ENCODE results near the gene TTYH1.
"Not testable (repeated sequence)": the region's sequence is repeated elsewhere in the genome, so short reads cannot be mapped to it uniquely, and the experiment has no call there.

Gene TTYH1

DNA sequence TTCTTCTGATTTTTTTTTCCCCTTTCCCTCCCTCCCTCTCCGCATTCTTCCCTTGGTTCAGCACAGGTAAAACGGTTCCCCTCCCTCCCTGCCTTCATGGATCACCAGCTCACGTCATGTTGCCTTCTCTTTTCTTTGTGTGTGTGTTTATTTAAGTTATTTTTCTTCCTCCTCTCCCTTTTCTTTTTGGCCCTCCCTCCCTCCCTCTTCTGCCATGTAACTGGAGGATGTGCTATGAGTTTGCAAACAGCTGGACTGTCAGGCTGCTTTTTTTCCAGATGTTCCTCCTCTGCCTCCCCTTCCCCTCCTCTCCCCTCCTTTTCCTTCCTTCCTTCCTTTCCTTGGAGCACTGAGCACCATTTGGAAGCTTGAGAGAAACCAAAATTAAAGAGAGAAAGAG, 46.3 kb downstream of the TTYH1 start:
- DNase-seq = no peak

DNA sequence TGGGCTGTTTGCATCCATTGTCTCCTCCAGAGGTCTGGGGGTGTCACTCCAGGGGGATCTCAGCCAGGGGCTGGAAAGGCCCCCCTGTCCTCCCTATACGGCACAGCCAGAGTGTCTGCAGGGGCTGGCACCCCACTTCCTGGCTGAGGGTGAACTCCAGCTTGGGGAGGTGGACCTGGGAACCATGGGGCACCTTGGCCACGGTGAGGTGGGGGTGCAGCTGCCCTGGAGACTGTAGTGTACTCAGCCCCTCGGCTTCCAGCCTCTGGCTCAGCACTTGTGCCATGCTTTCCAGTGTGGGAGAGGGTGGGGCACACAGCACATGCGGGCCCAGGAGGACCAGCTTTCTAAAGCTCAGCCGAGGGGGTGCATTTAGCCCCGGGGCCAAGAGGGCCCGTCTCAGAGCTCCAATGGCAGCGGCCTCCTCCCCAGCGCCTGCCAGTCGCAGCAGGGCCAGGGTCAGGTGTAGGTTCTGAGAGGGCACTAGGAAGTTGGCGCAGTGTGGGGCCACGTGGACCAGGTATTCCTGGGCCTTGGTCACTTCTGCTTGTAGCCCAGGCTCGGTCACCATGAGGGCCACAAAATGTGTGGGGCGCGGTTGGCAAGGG, 46.9 kb downstream of the TTYH1 start:
- DNase-seq = no peak

DNA sequence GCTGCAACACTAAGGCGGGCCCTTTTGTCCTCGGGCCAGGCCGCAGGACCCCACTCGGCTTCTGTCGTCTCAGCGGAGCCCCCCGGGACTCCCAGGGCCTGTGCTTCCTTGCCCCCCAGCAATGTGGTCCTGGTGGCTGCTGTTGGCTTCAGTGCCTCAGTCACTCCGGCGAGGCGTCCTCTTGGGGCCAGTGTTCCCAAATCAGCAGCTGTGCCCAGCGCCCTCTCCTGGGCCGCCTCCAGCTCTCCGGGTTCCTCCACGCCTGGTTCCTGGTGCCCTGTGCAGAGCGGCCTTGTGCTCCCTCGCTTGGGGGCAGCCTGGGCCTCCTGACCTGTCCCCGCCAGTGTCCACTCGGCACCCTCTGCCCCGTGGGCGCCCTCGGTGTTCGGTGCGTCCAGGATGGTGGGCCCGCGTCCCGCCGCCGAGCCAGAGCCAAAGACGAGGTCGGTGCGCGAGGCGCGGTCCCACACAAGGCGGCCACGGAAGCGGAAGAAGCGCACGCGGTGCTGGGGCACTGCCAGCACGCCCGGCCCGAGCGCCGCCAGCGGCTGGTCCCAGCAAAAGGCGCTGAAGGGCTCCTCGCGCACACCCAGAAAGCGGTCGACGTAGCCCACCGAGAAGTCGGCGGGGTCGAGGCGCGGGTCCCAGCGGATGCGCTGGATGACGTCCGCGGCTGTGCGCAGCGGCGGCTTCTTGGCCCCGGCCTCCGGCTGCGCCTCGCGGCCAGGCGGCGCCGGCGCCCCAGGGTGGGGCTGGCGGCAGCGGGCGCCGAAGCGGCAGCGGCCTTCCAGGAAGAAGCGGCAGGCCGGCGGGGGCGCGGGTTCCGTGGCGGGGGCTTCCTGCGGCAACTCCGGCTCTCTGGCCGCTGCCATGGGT, 47.6 kb downstream of the TTYH1 start:
- peak; percentile 22 for DNase-seq

DNA sequence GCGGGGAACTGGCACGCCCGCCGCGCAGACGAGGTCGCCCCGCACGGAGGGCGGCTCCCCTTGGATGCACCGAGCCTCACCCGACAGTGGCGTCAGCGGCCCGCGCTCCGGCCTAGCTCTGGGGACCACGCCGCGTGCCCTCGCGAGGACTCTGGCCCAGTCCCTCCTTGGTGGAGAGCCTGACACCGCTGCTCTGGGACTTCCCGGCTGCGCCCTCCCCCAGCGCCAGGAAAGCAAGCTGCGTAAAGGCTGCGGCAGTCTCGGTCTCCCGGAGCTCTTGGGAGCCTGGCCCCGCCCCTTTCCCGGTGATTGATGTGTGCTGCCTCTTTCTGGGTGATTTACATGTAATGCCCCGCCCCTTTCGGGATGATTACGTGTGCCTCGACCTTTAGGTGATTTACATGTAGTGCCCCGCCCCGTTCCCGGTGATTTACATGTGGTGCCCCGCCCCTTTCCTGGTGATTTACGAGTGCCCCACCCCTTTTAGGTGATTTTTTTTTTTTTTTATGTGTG, 48.3 kb downstream of the TTYH1 start, which contains the start of gene LENG9:
Gene LENG9, minus strand, starts transcription at position 248 of the 513 bp plus-strand sequence. CDS start 252 bp downstream, outside the sequence.
- peak; percentile 92 for DNase-seq

DNA sequence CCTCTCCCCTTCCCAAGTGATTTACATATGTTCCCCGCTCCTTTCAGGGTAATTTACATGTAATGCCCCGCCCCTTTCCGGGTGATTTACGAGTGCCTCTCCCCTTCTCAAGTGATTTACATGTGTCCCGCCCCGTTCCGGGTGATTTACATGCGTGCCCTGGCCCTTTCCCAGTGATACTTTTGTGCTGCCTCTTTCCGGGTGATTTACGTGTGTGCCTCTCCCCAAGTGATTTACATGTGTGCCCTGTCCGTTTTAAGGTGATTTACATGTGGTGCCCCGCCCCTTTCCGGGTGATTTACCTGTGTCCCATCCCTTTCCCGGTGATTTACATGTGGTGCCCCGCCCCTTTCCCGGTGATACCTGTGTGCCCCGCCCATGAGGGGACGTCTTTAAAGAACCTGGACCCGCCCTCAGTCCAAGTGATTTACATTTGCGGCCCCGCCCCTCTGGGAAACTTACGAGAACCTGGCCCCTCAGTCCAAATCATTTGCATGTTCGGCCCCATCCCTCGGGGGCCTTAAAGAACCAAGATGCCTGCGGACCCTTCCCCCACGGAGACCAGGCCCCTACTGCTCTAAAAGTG, 48.9 kb downstream of the TTYH1 start:
- DNase-seq = peak; percentile 78

DNA sequence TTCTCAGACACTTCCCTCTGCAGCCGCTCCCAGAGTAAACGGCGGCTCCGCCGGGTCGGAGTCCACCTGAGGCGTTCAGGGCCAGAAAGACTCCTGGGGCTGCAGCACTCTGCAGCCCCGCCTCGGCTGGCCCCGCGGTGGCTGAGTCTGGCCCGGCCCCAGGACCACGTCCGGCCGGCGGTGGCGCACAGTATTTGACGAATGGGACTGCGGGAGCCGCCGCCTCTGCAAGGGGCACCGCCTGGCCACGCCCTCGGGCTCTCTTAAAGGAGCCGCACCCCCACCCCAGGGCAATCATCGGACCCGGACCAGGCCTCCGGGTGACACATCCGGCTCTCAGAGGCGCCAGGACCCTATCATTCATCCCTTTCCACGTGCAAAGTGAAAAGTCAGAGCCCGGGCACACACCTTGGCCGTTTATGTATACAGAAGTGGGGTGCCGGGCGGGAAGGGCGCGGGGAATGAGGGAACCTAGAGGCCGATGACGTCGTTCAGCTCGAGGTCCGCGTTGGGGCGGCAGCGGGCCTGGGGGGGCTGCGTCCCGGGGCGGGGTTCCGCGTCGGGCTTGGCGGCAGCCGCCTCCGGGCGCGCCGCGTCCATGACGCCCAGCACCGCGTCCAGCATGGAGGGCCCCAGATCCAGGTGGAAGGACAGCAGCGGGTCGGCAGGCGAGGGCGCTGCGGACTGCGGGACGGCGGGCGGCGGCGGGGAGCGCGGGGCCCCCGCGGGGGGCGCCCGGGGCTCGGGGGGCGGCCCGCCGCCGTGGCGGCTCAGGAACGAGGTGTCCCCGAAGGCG, 49.6 kb downstream of the TTYH1 start:
- peak; percentile 46 for DNase-seq

DNA sequence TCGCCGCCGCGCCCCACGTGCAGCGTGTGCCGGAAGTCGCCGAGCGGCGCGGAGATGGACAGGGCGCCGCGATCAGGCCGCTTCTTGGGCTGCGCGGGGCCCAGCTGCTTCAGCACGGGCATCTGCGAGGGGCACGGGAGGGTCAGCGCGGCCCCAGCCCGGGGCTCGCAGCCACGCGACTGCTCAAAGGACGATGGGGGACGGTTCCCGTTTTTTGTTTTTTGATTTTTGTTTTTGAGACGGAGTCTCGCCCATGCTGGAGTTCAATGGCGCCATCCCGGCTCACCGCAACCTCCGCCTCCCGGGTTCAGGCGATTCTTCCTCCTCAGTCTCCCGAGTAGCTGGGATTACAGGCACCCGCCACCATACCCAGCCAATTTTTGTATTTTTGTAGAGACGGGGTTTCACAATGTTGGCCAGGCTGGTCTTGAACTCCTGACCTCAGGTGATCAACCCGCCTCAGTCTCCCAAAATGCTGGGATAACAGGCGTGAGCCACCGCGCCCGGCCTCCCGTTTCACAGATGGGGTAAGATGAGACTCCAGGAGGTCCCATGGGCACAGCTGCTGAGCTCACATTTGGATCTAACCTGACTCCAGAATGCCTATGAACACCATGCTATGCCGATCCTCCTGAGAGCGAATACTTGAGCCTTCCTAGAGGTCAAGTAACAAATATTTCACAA, 50.3 kb downstream of the TTYH1 start:
- DNase-seq = no peak

DNA sequence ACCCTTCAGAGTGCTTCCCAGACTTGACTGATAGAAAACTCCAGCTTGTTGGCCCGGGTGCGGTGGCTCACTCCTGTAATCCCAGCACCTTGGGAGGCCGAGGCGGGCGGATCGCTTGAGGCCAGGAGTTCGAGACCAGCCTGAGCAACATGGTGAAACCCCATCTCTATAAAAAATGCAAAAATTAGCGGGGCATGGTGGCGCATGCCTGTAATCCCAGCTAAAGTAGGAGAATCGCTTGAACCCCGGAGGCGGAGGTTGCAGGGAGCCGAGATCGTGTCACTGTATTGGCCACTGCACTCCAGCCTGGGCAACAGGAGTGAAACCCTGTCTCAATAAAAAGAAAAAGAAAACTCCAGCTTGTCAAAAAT, 50.8 kb downstream of the TTYH1 start:
- DNase-seq = not testable (repeated sequence)

DNA sequence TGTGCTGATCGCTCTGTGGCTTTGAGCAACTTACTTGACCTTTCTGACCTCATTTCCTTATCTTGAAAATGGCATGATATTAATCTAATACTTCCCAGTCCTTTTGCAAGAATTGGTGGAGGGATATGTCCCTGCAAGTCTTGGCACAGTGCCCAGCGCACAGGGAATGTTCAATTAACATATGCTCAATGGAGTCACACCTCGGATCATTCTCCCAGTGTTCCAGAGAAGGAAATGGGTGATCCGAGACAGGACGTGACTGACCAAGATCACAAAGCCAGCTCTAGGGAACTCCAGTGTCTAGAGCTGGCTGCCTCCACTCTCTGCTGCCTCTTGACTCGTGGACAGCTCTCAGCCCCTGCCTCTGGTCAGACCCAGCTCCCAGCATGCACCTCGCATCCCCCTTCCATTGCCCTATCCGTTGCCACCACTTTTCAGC, 54.3 kb downstream of the TTYH1 start:
- DNase-seq = no peak

DNA sequence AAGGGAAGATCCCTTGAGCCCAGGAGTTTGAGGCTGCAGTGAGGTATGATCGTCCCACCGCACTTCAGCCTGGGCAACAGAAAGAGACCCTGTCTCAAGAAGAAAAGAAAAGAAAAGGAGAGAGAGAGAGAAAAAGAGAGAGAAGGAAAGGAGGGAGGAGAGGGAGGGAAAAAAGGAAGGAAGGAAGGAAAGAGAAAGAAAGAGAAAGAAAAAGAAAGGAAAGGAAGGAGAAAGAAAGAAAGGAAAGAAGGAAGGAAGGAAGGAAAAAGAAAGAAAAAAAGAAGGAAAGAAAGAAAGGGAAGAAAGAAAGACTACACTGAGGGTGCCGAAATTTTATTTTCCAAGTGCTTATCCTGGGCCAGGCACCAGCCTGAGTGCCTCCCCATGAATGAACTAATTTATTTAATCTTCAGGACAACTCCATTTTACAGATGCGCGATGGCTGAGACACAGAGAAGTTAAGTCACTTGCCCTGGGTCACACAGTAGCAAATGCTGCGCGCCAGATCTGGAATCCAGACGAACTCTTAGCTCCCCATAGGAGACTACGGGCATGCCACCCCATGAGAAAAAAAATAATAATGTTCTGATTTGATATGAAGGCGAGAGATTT, 55.1 kb downstream of the TTYH1 start:
- DNase-seq = no peak

DNA sequence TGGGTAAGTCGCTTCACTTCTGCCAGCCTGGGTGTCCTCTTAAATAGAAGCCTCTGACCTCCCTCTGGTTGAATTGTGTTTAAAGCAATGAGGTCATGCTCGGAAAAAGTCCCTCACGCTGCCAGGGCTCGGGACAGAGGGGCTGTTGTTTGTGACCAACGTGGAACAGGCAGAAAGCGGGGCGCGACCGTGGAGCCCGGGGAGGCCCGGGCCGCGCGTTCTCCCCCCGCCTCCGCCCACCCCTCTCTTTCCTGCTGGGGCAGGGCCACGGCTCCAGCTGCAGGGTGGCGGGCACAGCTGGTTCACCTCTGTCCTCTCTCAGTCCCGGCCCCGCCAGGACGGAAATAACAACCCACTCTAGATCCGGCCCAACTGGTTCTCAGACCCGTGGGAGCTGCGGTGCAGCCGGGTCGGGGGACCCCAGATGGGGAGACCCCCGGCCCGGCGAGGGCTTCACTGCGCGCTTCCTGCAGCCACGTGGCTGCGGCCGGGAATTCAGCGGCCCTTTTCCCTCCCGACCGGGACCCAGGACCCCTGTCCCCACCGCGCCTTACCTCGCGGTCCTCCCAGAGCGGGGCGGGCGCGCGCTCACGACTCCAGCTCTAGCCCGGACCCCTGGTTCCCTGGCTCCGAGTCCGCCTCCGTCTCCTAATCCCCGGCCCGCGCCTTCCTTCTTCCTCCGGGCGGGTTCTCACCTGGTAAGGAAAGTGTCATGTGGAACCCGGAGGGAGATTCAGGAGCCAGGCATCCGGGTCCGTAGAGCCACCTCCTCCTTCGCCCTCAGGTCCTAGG, 55.9 kb downstream of the TTYH1 start:
- no peak for DNase-seq

DNA sequence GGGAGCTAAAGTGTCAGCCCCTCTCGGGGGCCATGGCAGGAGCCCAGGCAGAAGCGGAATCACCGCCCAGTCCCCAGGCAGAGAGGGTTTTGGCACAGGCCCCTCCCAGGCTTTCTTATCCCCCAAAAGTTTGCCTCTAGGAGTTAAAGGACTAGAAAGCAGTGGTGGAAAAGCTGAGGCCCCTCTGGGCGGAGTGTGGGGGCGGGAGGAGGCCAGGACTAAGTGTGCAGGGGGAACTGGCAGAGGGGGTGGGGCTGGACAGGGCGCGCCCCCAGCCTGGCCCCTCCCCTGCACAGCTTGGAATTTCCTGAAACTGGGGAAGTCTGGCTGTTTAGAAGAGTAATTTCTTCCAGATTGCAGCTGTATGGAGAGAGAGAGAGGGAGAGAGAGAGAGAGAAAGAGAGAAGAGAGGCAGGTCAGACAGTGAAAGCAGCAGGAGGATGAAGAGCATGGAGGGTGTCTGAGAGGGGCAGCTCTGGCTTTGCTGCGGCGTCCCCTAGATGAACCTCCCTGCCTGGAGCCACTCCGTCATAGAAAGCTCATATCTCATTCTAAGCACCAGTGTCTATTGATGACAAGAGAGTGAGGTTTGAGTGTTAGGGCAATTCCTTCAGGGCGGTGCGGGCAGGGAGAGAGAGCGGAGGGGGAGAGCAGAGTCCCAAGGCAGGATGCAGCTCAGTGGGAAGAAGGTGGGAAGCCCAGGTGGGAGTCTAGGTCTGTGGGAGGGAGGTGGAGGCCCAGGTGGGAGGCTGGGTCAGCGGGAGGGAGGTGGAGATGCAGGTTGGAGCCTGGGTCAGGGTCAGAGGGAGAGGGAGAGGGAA, 58.0 kb downstream of the TTYH1 start, which contains the start of gene CDC42EP5:
Gene CDC42EP5, minus strand, starts transcription at position 226 of the 821 bp plus-strand sequence. CDS start 7,749 bp downstream, outside the sequence.
- no peak for DNase-seq

DNA sequence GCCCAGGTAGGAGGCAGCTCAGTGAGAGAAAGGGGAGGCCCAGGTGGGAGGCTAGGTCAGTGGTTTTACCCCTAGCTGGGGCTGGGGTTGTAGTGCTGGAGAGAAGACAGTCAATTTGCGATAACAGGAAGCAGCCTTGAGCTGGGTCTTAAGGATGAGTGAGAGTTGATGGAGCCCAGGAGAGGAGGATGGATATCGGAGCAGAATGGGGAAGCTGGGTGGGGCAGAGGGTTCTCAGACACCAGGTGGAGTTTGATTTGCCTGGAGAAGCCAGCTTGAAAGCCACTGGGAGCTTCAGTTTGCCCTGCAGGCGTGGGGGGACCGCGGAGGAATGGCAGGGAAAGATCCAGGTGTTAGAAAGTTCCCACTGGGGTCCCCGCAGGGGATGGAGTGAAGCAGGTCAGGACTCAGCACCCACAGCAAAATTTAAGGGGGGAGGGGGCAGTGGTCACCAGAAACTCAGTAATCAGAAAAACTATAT, 58.7 kb downstream of the TTYH1 start:
- no peak for DNase-seq

DNA sequence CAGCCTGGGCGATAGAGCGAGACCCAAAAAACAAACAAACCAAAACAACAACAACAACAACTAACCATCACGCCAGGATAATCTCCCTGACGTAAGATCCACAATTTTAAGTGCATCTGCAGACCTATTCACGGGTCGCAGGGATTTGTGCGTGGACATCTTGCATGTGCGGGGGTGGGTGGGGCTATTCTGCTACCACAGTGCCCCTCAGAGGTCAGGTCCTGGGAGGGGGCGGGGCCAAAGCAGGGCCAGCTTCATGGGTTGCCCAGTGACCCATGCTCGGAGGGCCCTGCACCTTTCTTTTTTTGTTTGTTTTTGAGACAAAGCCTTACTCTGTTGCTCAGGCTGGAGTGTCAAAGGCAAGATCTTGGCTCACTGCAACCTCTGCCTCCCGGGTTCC, 60.4 kb downstream of the TTYH1 start:
- DNase-seq = no peak

DNA sequence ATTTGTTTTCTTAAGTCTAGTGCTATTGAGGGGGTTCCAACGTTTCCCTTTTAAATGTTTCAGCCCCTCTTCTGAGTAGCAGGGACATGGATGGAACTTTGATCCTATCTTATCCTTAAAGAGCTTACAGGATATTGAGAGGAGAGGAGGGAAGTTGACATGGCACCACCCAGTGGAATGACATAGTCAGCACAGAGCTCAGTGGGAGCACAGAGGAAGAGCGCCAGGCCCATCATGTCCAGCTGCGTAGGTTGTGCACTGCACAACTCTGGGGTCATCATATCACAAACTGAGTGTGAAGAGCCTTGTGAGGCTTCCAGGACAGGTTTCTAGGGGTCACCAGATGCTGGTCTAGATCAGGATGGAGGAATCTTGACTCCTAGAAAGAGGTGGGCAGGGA, 62.4 kb downstream of the TTYH1 start:
- no peak for DNase-seq

DNA sequence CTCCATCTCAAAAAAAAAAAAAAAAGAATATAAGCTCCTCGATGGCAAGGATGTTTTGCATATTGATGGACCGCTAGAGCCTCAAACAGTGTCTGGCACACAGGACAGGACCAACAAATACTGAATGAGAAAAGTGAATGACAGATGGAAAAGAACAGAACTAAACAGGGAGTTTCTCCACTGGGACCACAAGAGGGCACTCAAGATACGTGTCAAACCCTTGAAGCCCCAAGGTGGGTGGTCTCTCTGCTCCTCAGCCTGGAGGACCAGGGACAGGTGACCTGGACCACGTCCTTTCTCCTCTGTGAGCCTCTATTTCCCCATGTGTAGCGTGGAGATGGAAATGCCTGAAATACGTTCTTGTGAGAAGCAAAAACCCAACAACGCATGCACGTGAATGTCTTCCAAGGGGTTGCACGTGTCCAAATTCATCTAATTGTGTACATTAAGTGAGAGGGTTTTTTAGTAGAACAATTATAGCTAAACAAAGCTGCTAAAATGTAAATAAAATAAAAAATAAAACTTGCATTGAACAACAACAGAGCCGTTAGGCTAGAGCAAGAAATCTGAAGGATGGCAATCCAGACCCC, 63.5 kb downstream of the TTYH1 start:
- DNase-seq = peak; percentile 30

DNA sequence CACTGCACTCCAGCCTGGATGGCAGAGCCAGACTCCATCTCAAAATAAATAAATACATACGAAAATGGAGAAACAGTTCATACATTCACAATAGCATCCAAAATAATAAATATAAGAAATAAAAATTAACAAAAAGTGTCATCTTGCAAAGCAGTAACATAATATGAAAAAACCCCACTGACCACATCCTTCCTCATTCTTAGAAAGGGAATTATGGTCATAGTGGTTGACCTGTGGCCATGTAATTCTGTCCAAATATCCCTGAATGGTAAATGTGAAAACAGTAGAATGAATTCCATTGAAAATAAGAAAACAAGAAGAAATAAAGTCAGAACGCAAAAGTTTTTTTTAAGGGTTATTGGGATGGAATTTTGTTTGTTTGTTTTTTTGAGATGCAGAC, 64.8 kb downstream of the TTYH1 start:
- no peak for DNase-seq

DNA sequence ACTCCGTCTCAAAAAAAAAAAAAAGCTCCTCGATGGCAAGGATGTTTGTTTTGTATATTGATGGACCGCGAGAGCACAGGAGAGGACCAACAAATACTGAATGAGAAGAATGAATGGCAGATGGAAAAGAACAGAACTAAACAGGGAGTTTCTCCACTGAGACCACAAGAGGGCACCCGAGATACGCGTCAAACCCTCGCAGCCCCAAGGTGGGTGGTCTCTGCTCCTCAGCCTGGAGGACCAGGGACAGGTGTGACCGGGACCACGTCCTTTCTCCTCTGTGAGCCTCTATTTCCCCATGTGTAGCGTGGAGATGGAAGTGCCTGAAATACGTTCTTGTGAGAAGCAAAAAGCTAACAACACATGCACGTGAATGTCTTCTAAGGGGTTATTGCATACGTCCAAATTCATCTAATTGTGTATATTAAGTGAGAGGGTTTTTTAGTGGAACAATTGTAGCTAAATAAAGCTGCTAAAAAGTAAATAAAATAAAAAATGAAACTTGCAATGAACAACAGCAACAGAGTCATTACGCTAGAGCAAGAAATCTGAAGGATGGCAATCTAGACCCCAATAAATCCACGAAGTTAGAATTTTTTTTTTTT, 66.2 kb downstream of the TTYH1 start:
- DNase-seq = peak; percentile 57

DNA sequence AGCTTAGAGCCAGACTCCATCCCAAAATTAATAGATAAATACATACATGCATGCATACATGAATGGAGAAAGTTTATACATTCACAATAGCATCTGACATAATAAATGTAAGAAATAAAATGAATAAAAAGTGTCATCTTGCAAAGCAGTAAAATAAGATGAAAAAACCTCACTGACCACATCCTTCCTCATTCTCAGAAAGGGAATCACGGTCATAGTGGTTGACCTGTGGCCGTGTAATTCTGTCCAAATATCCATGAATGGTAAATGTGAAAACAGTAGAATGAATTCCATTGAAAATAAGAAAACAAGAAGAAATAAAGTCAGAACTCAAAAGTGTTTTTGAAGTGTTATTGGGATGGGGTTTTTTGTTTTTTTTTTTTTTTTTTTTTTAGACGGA, 67.6 kb downstream of the TTYH1 start:
- DNase-seq = no peak
